8988T (cell line): ENCODE results near the gene TRPM3.

Source experiments
- DNase-seq: peaks from one replicate; pipeline ENCODE4 v3.0.0; 2011

The TRPM3 gene

GRCh38 chr9:70940605-70941004 is 180.8 kb downstream of the TRPM3 start:
- no peak for DNase-seq

DNA sequence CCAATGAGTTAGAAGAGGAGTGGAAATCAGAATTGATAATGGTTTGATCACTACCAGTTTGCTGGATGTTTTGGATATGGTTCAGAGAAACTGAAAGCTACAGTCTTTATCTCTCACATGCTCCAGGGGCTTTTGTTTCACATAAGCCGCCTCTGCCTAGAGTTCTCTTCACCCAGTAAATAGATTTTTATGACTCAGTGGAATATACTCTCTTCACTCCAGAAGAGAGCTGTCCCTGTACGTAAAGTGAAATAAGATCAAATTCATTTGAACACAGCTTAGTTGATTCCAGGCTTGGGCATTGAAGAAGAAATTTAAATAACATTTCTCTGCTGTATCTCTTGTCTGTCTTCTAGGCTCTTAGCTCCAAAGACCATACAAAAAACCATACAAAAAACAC is 184.9 kb downstream of the TRPM3 start:
- no peak for DNase-seq

DNA sequence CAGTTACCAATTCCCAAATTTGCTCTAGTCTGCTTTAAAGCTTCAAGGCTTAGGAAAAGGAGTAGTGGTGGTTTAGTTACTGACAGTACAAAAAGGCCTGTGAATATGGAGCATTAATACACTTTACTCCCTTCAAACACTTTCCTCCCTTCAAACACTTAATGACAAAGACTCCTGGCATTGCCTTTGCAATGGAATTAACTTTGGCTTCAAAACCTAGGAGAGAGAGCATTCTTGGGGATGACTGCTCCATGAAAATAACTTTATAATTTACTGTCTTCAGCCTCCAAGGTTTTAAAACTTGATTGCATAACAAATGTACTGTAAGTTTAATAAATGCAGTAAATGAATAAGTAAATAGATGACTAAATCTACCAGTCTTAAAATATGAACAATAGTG is 185.6 kb downstream of the TRPM3 start:
- DNase-seq, result no peak

DNA sequence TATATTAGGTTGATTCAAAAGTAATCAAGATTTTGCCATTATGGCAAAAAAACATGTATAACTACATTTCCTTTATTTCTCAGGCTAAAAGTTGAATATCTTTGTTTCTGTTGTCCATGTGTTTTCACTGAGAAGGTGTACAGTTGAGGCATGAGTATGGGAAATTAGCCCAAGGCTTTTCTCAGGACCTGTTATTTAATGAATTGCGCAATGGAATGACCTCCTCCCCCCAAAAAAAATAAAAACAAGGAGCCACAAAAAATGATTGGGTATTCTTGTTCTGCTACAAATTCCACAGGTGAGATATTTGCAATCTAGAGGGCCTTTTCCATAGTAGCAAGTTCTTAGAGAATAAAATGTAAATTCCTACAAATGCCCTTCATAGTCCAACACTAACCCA is 186.8 kb downstream of the TRPM3 start:
- DNase-seq, result no peak

GRCh38 chr9:70933321-70933720 is 188.1 kb downstream of the TRPM3 start:
- no peak for DNase-seq

DNA sequence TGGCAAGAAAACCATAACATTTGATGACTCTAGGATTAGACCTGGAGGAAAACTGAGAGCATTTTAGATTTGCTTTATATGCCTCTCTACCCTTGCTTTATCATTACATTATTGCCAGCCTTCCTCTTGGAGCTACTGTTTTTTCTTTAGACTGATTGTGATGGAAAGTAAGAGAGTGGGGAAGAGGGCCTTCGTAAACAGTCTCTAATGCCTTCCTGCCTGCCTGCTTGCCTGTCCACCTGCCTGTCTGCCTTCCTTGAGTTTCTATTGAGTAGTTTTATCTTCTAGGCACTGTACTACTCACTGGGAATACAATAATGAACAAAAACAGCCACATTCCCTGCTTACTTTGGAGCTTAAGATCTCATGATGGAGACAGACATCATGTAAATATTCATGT is 189.3 kb downstream of the TRPM3 start:
- DNase-seq, result no peak

- DNase-seq, result no peak
These were observed 193.9 kb downstream of the TRPM3 start for GRCh38 chr9:70927530-70927929.

DNA sequence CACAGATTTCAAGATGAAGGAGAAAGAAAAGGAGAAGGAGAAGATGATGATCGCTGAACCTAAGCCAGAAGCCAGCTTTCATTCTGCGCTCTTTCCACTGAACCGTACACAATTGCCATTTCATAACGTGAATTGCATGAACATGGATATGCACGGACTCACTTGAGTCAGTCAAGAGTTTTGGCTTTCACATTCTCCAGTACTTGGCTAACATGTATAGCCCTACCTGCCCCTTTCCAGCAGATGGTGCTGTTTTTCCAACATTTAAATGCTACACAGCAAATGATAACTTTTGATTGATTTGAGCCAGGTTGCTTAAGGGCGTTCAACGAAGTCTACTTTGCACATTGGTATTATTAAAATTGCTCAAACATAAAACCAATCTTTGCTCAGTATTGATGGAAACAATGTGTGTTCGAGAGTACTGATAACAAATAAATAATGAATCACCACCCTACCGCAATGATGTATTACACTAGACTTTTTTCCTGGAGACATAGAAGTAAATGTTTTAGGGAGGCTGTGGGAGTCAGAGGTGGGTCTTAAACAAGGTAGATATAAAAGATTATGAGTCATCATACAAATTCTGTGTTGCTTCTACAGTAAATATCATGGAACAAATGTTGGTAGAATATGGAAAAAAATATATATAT is 196.4 kb downstream of the TRPM3 start:
- DNase-seq, result no peak

- no peak for DNase-seq
These were observed 197.0 kb downstream of the TRPM3 start for GRCh38 chr9:70924380-70924779.

- no peak for DNase-seq
These were observed 197.5 kb downstream of the TRPM3 start for GRCh38 chr9:70923961-70924360.

- DNase-seq, result no peak
These were observed 200.3 kb downstream of the TRPM3 start for GRCh38 chr9:70921136-70921535.

DNA sequence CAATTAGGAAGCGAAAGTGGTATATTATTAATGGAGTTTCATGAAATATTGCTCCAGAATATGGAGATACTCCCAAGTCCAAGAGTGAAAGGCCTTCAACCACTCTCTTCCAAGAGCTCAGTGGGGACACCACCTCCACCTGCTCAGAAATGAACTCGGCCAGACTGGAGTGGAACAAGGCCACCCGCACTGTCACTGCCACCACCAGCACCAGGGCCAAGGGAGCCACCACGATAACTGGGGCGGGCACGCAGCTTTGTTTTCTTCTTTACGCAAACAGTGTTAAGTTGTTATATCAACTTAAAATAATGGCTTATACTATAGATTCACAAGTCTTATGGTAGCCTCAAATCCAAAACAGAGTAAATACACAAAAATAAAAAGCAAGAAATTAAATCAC is 204.1 kb downstream of the TRPM3 start:
- DNase-seq, result no peak

DNA sequence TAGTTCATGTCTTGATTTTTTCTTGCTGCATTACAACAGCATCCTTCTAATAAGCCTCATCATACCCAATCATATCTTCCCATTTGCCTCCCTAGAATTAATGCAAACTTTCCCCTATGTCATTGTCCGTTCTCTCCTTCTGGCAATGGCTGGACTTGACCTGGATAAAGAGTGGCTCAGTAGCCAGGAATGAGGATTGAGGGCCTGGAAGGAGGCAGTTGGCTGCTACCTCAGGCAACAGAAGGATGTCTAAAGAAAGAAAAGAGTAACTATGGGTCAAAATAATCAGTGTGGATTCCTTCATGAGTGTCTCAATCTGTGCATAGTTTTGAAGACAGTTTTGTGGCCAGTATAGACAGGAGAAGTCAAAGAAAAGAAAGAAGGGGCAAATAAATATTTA is 209.6 kb downstream of the TRPM3 start:
- DNase-seq, result no peak

DNA sequence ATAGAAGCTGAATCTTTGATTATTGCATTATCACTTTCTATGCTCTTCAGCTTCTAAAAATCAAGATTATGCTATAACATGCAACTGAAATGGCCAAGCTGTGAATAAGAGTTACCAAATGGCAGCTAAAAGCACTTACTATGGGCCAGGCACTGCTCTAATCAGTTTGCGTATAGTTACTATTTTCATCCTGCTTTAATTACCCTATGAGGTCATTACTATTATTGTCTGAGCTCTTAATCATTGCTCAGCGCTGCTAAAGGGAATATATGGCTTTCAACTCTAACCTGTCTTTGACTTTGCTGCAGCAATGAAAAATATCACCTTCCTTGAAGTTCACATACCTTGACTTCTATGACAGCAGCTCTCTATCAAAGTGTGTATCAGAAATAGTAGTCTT is 210.8 kb downstream of the TRPM3 start:
- DNase-seq, result no peak

GRCh38 chr9:70902692-70903131 is 218.7 kb downstream of the TRPM3 start:
- DNase-seq, result no peak

DNA sequence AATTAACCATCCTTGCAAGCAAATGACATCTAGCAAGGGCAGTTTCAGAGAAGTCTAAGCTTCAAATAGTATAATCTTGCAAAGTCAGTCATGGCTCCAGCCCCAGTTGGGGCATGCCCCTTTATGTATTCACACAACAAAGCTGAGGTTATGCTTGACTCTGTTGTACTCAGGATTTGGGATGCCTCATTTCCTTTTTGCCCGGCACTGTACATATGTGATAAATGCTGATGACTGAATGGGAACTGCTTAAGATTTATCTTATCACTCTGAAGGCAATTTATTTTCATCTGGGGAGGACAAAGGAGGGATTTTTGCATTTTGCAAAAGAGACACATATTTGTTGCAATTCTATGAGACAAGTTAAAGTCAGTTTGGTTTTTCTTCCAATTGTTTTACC is 219.2 kb downstream of the TRPM3 start:
- no peak for DNase-seq

- DNase-seq, result no peak
These were observed 219.7 kb downstream of the TRPM3 start for GRCh38 chr9:70901746-70902145.

DNA sequence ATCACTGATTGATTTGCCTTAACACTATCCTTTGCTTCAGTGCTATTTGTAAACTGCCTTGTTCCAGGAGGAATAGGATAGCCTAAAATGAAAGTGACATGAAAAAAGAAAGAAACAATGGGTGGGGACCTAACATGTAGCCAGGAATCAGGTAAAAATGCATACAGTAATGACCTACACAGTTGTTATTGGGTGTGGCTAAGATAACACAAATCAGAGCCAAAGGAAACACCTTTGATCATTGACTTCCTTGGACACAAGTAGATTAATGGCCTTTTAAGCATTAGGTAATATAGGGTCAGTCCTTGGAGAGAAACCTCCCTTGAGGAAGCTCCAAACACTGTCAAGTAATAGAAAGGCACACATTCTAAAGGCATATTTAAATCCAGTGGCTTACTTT is 220.4 kb downstream of the TRPM3 start:
- no peak for DNase-seq

- no peak for DNase-seq
These were observed 227.8 kb downstream of the TRPM3 start for GRCh38 chr9:70893580-70894122.

GRCh38 chr9:70888471-70888870 is 232.9 kb downstream of the TRPM3 start:
- DNase-seq, result no peak

- no peak for DNase-seq
These were observed 233.6 kb downstream of the TRPM3 start for GRCh38 chr9:70887826-70888225.

GRCh38 chr9:70883963-70884793 is 237.2 kb downstream of the TRPM3 start:
- no peak for DNase-seq

DNA sequence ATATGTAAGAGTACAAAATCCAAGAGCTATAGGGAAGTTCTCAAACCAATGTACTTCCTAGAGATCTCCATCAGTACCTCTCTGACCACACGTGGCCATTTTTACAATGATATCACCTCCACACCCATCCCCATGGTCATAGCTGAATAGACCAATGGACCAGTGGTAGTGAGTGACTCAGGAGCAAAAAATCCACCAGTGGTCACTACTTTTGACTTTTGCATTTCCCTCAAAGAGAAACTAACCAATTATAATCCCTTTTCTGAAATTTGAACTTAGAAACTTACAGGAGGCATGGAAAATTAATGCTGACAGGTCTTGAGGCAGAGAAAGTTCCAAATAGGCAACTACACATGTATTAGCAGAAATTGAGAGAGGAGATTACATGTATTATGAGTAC is 238.4 kb downstream of the TRPM3 start:
- no peak for DNase-seq

GRCh38 chr9:70881333-70881732 is 240.1 kb downstream of the TRPM3 start:
- no peak for DNase-seq
